PFSK-1 (cell line): ENCODE measurements around the gene FBXW11.

Source experiments
- FOXP2 ChIP-seq: optimal IDR thresholded peaks from 2 replicates; pipeline ENCODE3; 2011; ENCODE audit warnings: borderline replicate concordance, control low read depth, inconsistent platforms; ENCODE audit not compliant: insufficient read depth; ENCODE audit errors: extremely low read length, extremely low read depth
- POLR2AphosphoS5 ChIP-seq: IDR thresholded peaks from 2 replicates; pipeline ENCODE4 v1.6.1; 2012; ENCODE audit warnings: low read depth, mild to moderate bottlenecking, control low read depth, low read length, moderate library complexity
- REST ChIP-seq, 2 experiments: IDR thresholded peaks; 2 replicates each; pipeline versions ENCODE4 v1.6.1 to v1.8.0; 2011 to 2012; ENCODE audit warnings: low read depth in 2 of 2, low read length in 2 of 2, control low read depth in 1 of 2, inconsistent platforms in 1 of 2, mild to moderate bottlenecking in 1 of 2, moderate library complexity in 1 of 2; ENCODE audit not compliant: insufficient read depth in 1 of 2
- SIN3A ChIP-seq: IDR thresholded peaks from 2 replicates; pipeline ENCODE4 v1.6.1; 2012; ENCODE audit warnings: mild to moderate bottlenecking, low read length, moderate library complexity, borderline replicate concordance; ENCODE audit not compliant: insufficient read depth
- TAF1 ChIP-seq: IDR thresholded peaks from 2 replicates; pipeline ENCODE4 v1.6.1; 2012; ENCODE audit warnings: low read length, control low read depth, borderline replicate concordance; ENCODE audit not compliant: insufficient read depth

GRCh38 chr5:172043865-172044264, 37.4 kb upstream of the FBXW11 start:
- TF ChIP-seq POLR2AphosphoS5 (no peak), REST (IDR thresholded peaks at IDR 0.05; ENCODE audit: insufficient read depth in 1 of 2, low read depth in 2 of 2, low read length in 2 of 2) (no peak), TAF1 (no peak), SIN3A (no peak), FOXP2 (no peak)
